HepG2 (cell line): ENCODE data around the gene CALML4. TPM values are rescaled to one million over a fixed set of nuclear protein-coding genes. Genes with fewer than 3 reads are reported as not detected.

ENCODE experiments used
- ATAC-seq: fragments of 200-7000 bp; cut with Tn5 transposase; 3 replicates; pipeline ENCODE4 v1.9.1; 2020; ENCODE audit warnings: mild to moderate bottlenecking, moderate library complexity
- BruUV-seq: library from RNA; stranded (reverse); fragments of 400-500 nt; replicated peaks from 2 replicates; lab custom pipeline; 2021; lab: Mats Ljungman, UMichigan
- CTCF ChIA-PET: fragments of 300-600 bp; formaldehyde crosslinking; extraction: SDS; loops from one replicate; lab custom pipeline; 2021; ENCODE audit warnings: low total read pairs, inconsistent platforms, low intra/inter-chr PET ratio; lab: Yijun Ruan, JAX
- POLR2A ChIA-PET: fragments of 350-600 bp; sonication (Branson Sonifier 250); formaldehyde crosslinking; loops from one replicate; lab custom pipeline; 2020; ENCODE audit warnings: antibody characterized with exemption, inconsistent platforms; lab: Yijun Ruan, JAX
- DNase-seq: peaks from one replicate; pipeline ENCODE4 v3.0.0-alpha.2; 2015; ENCODE audit warnings: low spot score
- FAIRE-seq: peaks from 3 replicates; lab custom pipeline; 2011; peaks lifted over from hg19 to GRCh38; lab: Jason Lieb, UNC
- H2AFZ ChIP-seq: one replicate; pipeline ENCODE4 v1.6.1; 2011; ENCODE audit warnings: low read length, inconsistent platforms
- H3K27ac ChIP-seq: fragments of 300-600 bp; 3 replicates; pipeline ENCODE4 v1.8.0; 2011; ENCODE audit warnings: mixed run types, mild to moderate bottlenecking, mixed read lengths, low read length, inconsistent platforms; ENCODE audit not compliant: insufficient read depth; ENCODE audit errors: extremely low read length
- H3K27me3 ChIP-seq, 2 experiments: fragments of 200-600 bp in 1 of 2; 2 replicates in 1 of 2; 3 replicates in 1 of 2; pipeline versions ENCODE4 v1.6.0 to v1.8.0; 2011; ENCODE audit warnings: low read length in 2 of 2, mild to moderate bottlenecking in 2 of 2, moderate library complexity in 2 of 2, inconsistent platforms in 1 of 2; ENCODE audit not compliant: insufficient read depth in 2 of 2, control insufficient read depth in 1 of 2
- H3K36me3 ChIP-seq, 2 experiments: fragments of 200-600 bp in 1 of 2; replicated peaks in 1 of 2; 2 replicates in 1 of 2; 3 replicates in 1 of 2; pipeline versions ENCODE4 v1.5.1 to v1.8.0; 2011; ENCODE audit warnings: low read length in 2 of 2, inconsistent platforms in 1 of 2; ENCODE audit not compliant: insufficient read depth in 2 of 2, control insufficient read depth in 1 of 2
- H3K4me1 ChIP-seq: 2 replicates; pipeline ENCODE4 v1.5.1; 2012; ENCODE audit warnings: low read length, inconsistent platforms; ENCODE audit not compliant: insufficient read depth
- H3K4me2 ChIP-seq: 2 replicates; pipeline ENCODE4 v1.6.0; 2011; ENCODE audit warnings: low read depth, low read length, inconsistent platforms
- H3K4me3 ChIP-seq, 3 experiments: fragments of 200-600 bp in 1 of 3; sonication (generic), shearing (Covaris generic) in 1 of 3; replicated peaks in 1 of 3; 2 replicates each; pipeline ENCODE4 v1.5.1; 2011 to 2016; ENCODE audit warnings: low read length in 3 of 3, inconsistent platforms in 2 of 3, low read depth in 2 of 3, mild to moderate bottlenecking in 2 of 3, control low read depth in 1 of 3, mixed read lengths in 1 of 3; ENCODE audit not compliant: insufficient read depth in 1 of 3
- H3K79me2 ChIP-seq: one replicate; pipeline ENCODE4 v1.6.1; 2011; ENCODE audit warnings: low read length, inconsistent platforms; ENCODE audit not compliant: insufficient read depth
- H3K9ac ChIP-seq: 2 replicates; pipeline ENCODE4 v1.6.0; 2011; ENCODE audit warnings: mild to moderate bottlenecking, low read depth, low read length, inconsistent platforms; ENCODE audit not compliant: insufficient read depth
- H3K9me3 ChIP-seq: 2 replicates; pipeline ENCODE4 v1.5.1; 2012; ENCODE audit warnings: mild to moderate bottlenecking, low read length
- H4K20me1 ChIP-seq: 2 replicates; pipeline ENCODE4 v1.6.0; 2011; ENCODE audit warnings: inconsistent platforms, mild to moderate bottlenecking, low read length, moderate library complexity; ENCODE audit not compliant: insufficient read depth
- MEIS2 ChIP-seq: sonication (generic); formaldehyde crosslinking; IDR thresholded peaks from 2 replicates; pipeline ENCODE4 v1.9.0; 2021; ENCODE audit warnings: mild to moderate bottlenecking, missing genetic modification reagents
- REPIN1 ChIP-seq: sonication (generic); formaldehyde crosslinking; IDR thresholded peaks from 2 replicates; pipeline ENCODE4 v1.8.0; 2022; ENCODE audit warnings: missing genetic modification reagents, low read depth, mild to moderate bottlenecking, borderline replicate concordance
- ZNF251 ChIP-seq: sonication (generic); formaldehyde crosslinking; IDR thresholded peaks from 2 replicates; pipeline ENCODE4 v1.9.0; 2021; ENCODE audit warnings: mild to moderate bottlenecking, missing genetic modification reagents
- ZNF276 ChIP-seq: sonication (generic); formaldehyde crosslinking; IDR thresholded peaks from 2 replicates; pipeline ENCODE4 v1.4.0; 2020; ENCODE audit warnings: mild to moderate bottlenecking, low read depth, missing genetic modification reagents
- ZNF326 ChIP-seq: sonication (generic); formaldehyde crosslinking; IDR thresholded peaks from 2 replicates; pipeline ENCODE4 v1.4.0; 2020; ENCODE audit warnings: missing genetic modification reagents, borderline replicate concordance
- WGBS: methylation state at CpG from one replicate; pipeline ENCODE4 v1.1.6; 2017; ENCODE audit warnings: low lambda C conversion rate; 5-methylcytosine and 5-hydroxymethylcytosine counted together
- in situ Hi-C: cut with HindIII; loops from 2 replicates; pipeline ENCODE4 v1.10.0; 2017; ENCODE audit warnings: low pct_unique_long_range_greater_than_20kb; ENCODE audit not compliant: extremely low pct_ligation_motif_present
- intact Hi-C: fragments of 100-400 bp; cut with micrococcal nuclease; formaldehyde crosslinking; loops from one replicate; pipeline ENCODE4 v1.10.0; 2022; ENCODE audit not compliant: unreplicated experiment
- polyA plus RNA-seq, 8 experiments: library from polyadenylated mRNA; depleted of rRNA in 3 of 8; stranded (reverse) in 7 of 8; unstranded in 1 of 8; fragments of >200 nt; fragmentation: Illumina TruSeq in 4 of 8; extraction: Trizol in 4 of 8; gene quantifications; 2 replicates each; pipeline versions ENCODE4 v1.2.1 to v1.2.3, GENCODE V29; 2011 to 2016; ENCODE audit warnings: low read depth in 4 of 8, missing spikeins in 1 of 8, mixed read lengths in 1 of 8; ENCODE audit not compliant: insufficient read depth in 1 of 8
- total RNA-seq, 5 experiments: library from RNA; depleted of rRNA; stranded (reverse); fragments of >200 nt; fragmentation: Illumina TruSeq; extraction: Trizol; gene quantifications; 2 replicates each; pipeline ENCODE4 v1.2.3, GENCODE V29; 2016; ENCODE audit warnings: low read depth in 1 of 5

The CALML4 gene
- total and polyA plus RNA-seq, 2 of the 13 experiments (the other 11 are each of a cell fraction or from before 2014, with no cell fraction given), result 3.6 to 8.7 TPM

GRCh38 chr15:68217341-68217740, 12.2 kb upstream of the CALML4 start:
- BruUV-seq, result no TSS peak
- in situ Hi-C loops, result no loop called here
- H4K20me1 ChIP-seq, result no peaks in the 10 kb centered on the region
- ATAC-seq (no peak), FAIRE-seq (no peak), DNase-seq (no peak)
- H3K36me3 ChIP-seq, result peaks cover 8 to 29% of the 10 kb centered on the region in 2 experiments; a peak in 4 of 5 replicates
- intact Hi-C loops, result no loop called here
- WGBS, result 100% methylated on average over 4 of the region's 4 CpGs
- no peak overlapping the region for H3K27ac ChIP-seq
- ChIA-PET POLR2A (no interaction called here), CTCF (no interaction called here)
- no peaks in the 10 kb centered on the region for H3K27me3 ChIP-seq
- peaks cover 22% of the 10 kb centered on the region for H3K79me2 ChIP-seq
- no peak overlapping the region for H3K4me2 ChIP-seq
- no peak overlapping the region for H3K9ac ChIP-seq
- no peak for TF ChIP-seq ZNF326 (CRISPR knock-in tag)
- TF ChIP-seq ZNF251 (CRISPR knock-in tag), result no peak
- TF ChIP-seq REPIN1 (CRISPR knock-in tag), result no peak
- no peak for TF ChIP-seq ZNF276 (CRISPR knock-in tag)
- no peaks in the 10 kb centered on the region for H3K9me3 ChIP-seq
- H2AFZ ChIP-seq, result no peak overlapping the region
- no peaks in the 10 kb centered on the region for H3K4me1 ChIP-seq
- H3K4me3 ChIP-seq, result no peak overlapping the region

- TF ChIP-seq MEIS2 (CRISPR knock-in tag), result no peak
- no peak for ATAC-seq
Observed at GRCh38 chr15:68214838-68215254, 9.7 kb upstream of the CALML4 start.

More at GRCh38 chr15:68214838-68215254, 9.7 kb upstream of the CALML4 start:
- Histone ChIP-seq H3K27ac (no peak overlapping the region), H3K9ac (no peak overlapping the region), H2AFZ (no peak overlapping the region), H3K79me2 (peaks cover 13% of the 10 kb centered on the region), H3K9me3 (no peaks in the 10 kb centered on the region), H3K36me3 (peaks cover 8 to 34% of the 10 kb centered on the region in 2 experiments; a peak in 4 of 5 replicates), H3K27me3 (no peaks in the 10 kb centered on the region), H3K4me1 (no peaks in the 10 kb centered on the region), H3K4me3 (no peak overlapping the region), H4K20me1 (no peaks in the 10 kb centered on the region), H3K4me2 (no peak overlapping the region)
- no peak for FAIRE-seq
- no TSS peak for BruUV-seq
- no peak for DNase-seq
- 79% methylated on average over 6 of the region's 6 CpGs for WGBS
- in situ Hi-C loops, result no loop called here
- ChIA-PET POLR2A (no interaction called here), CTCF (no interaction called here)
- intact Hi-C loops, result no loop called here
